Fibroblast of mammary gland (primary cell): ENCODE data around the gene GATD1.

ENCODE experiments used
- DNase-seq: peaks from one replicate; pipeline ENCODE4 v3.0.0-alpha.2; 2010; ENCODE audit warnings: low read depth
- H3K4me3 ChIP-seq: 2 replicates; pipeline ENCODE4 v1.5.1; 2011; ENCODE audit warnings: low read depth, mild to moderate bottlenecking, low read length, moderate library complexity; ENCODE audit not compliant: control insufficient read depth
- CTCF ChIP-seq: conservative IDR thresholded peaks from 2 replicates; pipeline ENCODE4 v1.5.1; 2011; ENCODE audit warnings: low read depth, low read length, inconsistent platforms; ENCODE audit not compliant: control insufficient read depth, insufficient read depth

Gene GATD1

DNA sequence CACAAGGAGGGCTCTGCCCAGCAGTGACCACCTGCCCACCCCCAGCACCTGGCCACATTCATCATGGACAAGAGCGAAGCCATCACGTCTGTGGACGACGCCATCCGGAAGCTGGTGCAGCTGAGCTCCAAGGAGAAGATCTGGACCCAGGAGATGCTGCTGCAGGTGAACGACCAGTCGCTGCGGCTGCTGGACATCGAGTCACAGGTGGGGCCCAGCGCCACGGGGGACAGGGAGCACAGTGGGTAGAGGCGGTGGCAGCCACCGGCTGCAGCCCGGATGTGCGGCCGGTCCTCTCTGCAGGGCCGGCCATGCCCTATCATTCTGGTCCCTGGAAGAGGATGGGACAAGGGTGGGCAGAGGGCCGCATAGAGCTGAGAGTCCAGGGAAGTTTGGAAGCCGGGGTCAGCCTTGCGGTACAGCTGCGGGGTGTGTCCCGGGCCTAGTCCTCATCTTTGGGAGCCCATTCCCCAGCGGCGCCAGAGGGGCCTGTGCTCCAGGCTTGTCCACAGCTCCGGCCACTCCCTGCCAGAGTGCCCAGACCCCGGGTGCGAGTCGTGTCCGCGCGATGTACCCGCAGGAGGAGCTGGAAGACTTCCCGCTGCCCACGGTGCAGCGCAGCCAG lies 57.2 kb downstream of the GATD1 start:
- no peak for TF ChIP-seq CTCF
- DNase-seq, result no peak
- no peak overlapping the region for H3K4me3 ChIP-seq

DNA sequence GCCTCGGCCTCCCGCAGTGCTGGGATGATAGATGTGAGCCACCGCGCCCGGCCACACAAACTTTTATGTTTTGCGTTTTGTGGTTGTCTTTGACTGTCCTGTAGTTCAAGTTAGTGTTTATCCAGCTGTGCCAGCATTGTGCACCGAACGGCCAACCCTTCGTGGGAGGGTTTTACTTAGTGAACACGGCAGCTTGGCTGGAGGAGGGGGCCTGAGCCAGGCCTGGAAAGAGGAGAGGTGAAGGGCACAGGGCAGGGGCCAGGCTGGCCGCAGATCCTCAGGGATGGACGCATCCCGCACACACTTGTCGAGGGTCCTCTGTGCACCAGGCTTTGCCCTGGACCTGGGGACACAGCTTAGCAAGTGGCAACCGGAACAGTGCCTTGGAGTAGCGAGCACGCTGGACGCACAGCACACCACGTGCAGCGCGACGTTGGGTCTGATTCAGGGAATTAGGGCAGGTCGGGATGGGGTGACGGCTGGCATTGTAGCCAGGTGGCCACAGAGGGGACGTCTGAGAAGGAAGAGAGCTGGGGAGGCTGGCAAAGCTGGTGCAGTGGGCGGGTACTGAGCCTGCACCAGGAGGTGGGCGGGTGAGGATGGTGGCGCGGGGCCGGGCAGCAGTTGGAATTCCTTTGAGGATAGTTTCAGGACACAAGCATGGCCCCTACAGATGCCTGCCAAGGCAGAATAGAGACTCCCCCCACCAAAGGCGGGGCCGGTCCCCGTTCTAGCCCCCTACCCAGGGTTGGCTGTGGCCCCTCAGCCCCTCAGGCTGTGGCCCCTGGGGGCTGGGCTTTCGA lies 57.9 kb downstream of the GATD1 start:
- no peak for DNase-seq
- no peak for TF ChIP-seq CTCF
- no peak overlapping the region for H3K4me3 ChIP-seq
